IMR-90 (cell line): ENCODE data around the gene DDX6.

Experiments
- MAFK ChIP-seq: IDR thresholded peaks from 2 replicates; pipeline ENCODE4 v1.6.1; 2012; ENCODE audit warnings: low read depth, low read length, improper control_type of control experiment
- MXI1 ChIP-seq: IDR thresholded peaks from 2 replicates; pipeline ENCODE4 v1.6.1; 2012; ENCODE audit warnings: low read depth, mild to moderate bottlenecking, low read length, moderate library complexity, borderline replicate concordance
- POLR2A ChIP-seq: IDR thresholded peaks from 2 replicates; pipeline ENCODE4 v1.6.1; 2012; ENCODE audit warnings: mild to moderate bottlenecking, low read depth, low read length
- RAD21 ChIP-seq: IDR thresholded peaks from 2 replicates; pipeline ENCODE4 v1.6.1; 2012; ENCODE audit warnings: low read length, improper control_type of control experiment
- RFX5 ChIP-seq: IDR thresholded peaks from 2 replicates; pipeline ENCODE4 v1.8.0; 2012; ENCODE audit warnings: low read depth, mild to moderate bottlenecking, low read length, moderate library complexity
- TF ChIP-seq, protein P1 (sequence below): conservative IDR thresholded peaks from 2 replicates; pipeline ENCODE4 v1.5.1; 2012; ENCODE audit warnings: mild to moderate bottlenecking, low read depth, low read length, improper control_type of control experiment

DNA sequence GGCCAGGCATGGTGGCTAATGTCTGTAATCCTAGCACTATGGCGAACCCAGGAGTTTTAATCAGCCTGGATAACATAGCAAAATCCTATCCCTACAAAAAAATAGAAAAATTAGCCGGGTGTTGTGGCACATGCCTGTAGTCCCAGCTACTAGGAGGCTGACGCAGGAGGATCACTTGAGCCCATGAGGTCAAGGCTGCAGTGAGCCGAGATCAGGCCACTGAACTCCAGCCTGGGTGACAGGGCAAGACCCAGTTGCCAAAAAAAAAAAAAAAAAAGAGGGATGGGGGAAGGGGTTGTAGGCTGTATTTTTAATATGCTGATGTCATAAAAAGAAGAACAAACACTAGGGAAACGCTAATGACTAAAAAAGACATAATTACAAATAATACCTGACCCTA, 12.1 kb downstream of the DDX6 start:
- TF ChIP-seq, protein P1, sequence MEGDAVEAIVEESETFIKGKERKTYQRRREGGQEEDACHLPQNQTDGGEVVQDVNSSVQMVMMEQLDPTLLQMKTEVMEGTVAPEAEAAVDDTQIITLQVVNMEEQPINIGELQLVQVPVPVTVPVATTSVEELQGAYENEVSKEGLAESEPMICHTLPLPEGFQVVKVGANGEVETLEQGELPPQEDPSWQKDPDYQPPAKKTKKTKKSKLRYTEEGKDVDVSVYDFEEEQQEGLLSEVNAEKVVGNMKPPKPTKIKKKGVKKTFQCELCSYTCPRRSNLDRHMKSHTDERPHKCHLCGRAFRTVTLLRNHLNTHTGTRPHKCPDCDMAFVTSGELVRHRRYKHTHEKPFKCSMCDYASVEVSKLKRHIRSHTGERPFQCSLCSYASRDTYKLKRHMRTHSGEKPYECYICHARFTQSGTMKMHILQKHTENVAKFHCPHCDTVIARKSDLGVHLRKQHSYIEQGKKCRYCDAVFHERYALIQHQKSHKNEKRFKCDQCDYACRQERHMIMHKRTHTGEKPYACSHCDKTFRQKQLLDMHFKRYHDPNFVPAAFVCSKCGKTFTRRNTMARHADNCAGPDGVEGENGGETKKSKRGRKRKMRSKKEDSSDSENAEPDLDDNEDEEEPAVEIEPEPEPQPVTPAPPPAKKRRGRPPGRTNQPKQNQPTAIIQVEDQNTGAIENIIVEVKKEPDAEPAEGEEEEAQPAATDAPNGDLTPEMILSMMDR, result no peak
- TF ChIP-seq MXI1, result no peak
- TF ChIP-seq POLR2A, result no peak
- TF ChIP-seq RFX5, result no peak
- no peak for TF ChIP-seq MAFK
- no peak for TF ChIP-seq RAD21
